Ovary (tissue), 9 donors: ENCODE measurements around the gene MSI2. TPM values are rescaled to one million over a fixed set of nuclear protein-coding genes. Genes with fewer than 3 reads are reported as not detected.

Source experiments
- DNase-seq, 5 donors: peaks; one replicate each; pipeline ENCODE4 v3.0.0-alpha.2; 2019 to 2020
- H3K27ac ChIP-seq, 2 donors: fragments of 200-600 bp; one replicate each; pipeline versions ENCODE4 v1.5.1 to v1.8.0; 2019 to 2022
- H3K27me3 ChIP-seq: fragments of 200-600 bp; one replicate; pipeline ENCODE4 v1.8.0; 2022
- H3K36me3 ChIP-seq: fragments of 200-600 bp; sonication (generic); one replicate; pipeline ENCODE4 v1.5.1; 2019
- H3K4me1 ChIP-seq: one replicate; pipeline ENCODE4 v1.8.1; 2013; ENCODE audit warnings: mild to moderate bottlenecking, moderate library complexity; ENCODE audit not compliant: insufficient read depth
- H3K4me3 ChIP-seq: fragments of 200-600 bp; sonication (generic); one replicate; pipeline ENCODE4 v1.5.1; 2017
- H3K9me3 ChIP-seq, 2 donors: fragments of 200-600 bp in 1 of 2; sonication (generic) in 1 of 2; one replicate each; pipeline versions ENCODE4 v1.5.1 to v1.8.1; 2013 to 2019; ENCODE audit warnings: mild to moderate bottlenecking in 1 of 2, moderate library complexity in 1 of 2
- CTCF ChIP-seq, 3 donors: fragments of 450-650 bp in 2 of 3; fragments of 200-600 bp in 1 of 3; IDR thresholded peaks; one replicate each; pipeline versions ENCODE4 v1.5.1 to v1.8.0; 2016 to 2022; ENCODE audit warnings: antibody characterized with exemption in 3 of 3, mild to moderate bottlenecking in 1 of 3
- EP300 ChIP-seq: sonication (generic); formaldehyde crosslinking; IDR thresholded peaks from one replicate; pipeline ENCODE4 v1.6.1; 2017; ENCODE audit warnings: antibody characterized with exemption
- POLR2A ChIP-seq: fragments of 450-650 bp; IDR thresholded peaks from one replicate; pipeline ENCODE4 v1.6.1; 2017; ENCODE audit warnings: antibody characterized with exemption, mild to moderate bottlenecking, moderate library complexity
- WGBS, 3 donors: extraction: QIAGEN DNeasy Blood & Tissue Kit in 1 of 3; methylation state at CpG; one replicate each; pipeline versions ENCODE4 v1.1.5 to v1.1.7; 2013 to 2017; 5-methylcytosine and 5-hydroxymethylcytosine counted together
- intact Hi-C, 4 donors: fragments of 100-400 bp; cut with DNase I; formaldehyde crosslinking; loops; one replicate each; pipeline versions ENCODE4 v1.11.0 to v1.15.1; 2022 to 2023
- polyA plus RNA-seq, 2 donors: library from polyadenylated mRNA; stranded (reverse); fragments of 200-250 nt in 1 of 2; fragments of 350-450 nt in 1 of 2; fragmentation: Illumina TruSeq in 1 of 2; extraction: RNeasy Lipid Tissue Mini Kit (QIAGEN cat#74804) in 1 of 2; gene quantifications; one replicate each; pipeline ENCODE4 v1.2.3, GENCODE V29; 2013 to 2014
- total RNA-seq, 7 donors: library from RNA; depleted of rRNA in 2 of 7; stranded (reverse); fragments of >200 nt in 2 of 7; fragmentation: NEBNext Ultra II Directional in 3 of 7; extraction: Animal tissue kit (Norgen Biotek cat#: 25700) in 3 of 7; gene quantifications; one replicate each; pipeline versions ENCODE4 v1.1.0 to v1.2.4, GENCODE V29; 2016 to 2023
- donor health status: DM: no; HTN: no; CAD: no; lungs with moderate emphysema.
- donor health status: DM: no; HTN: no; CAD: no.
- donor health status: Bipolar disorder and iron deficiency.
- donor health status: DM: yes; HTN: yes; CAD: no.
- donor health status: DM: no; HTN: no; CAD: no.
- donor health status: DM: yes; HTN: yes; CAD: no.

Gene MSI2
- total and polyA plus RNA-seq, 9 donors: 43.1 to 199 (median 120) TPM

DNA sequence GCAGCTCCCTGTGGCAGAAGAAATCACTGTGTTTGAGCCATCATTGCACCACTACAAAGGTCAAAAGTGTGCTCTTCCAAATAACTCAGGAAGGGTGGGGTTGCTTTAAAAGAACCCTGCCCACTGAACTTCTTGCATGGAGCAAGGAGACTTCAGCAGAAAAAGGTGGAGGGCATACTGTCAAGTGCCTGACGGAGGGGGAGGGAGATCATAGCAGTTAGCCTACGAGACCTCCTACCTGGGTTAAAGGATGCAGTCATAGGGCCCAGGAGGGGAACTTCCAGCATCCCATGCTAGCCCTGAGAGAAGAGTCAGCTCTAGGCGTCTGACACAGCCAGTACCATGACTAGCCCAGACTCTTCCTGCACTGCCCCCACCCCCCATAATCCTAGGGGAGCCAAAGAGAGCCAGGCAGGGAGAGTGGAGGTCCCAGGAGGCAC, 45.3 kb upstream of the MSI2 start:
- Histone ChIP-seq H3K4me1 (no peaks in the 10 kb centered on the region), H3K36me3 (no peaks in the 10 kb centered on the region), H3K27ac (no peak overlapping the region), H3K27me3 (no peaks in the 10 kb centered on the region), H3K4me3 (no peak overlapping the region), H3K9me3 (no peaks in the 10 kb centered on the region)
- 77 to 83% (median 83%) methylated on average over 3 of the region's 3 CpGs for WGBS, 3 donors
- intact Hi-C loops: no loop called here
- TF ChIP-seq EP300 (no peak), CTCF (IDR thresholded peaks at IDR 0.05) (no peak), POLR2A (no peak)
- DNase-seq: no peak

DNA sequence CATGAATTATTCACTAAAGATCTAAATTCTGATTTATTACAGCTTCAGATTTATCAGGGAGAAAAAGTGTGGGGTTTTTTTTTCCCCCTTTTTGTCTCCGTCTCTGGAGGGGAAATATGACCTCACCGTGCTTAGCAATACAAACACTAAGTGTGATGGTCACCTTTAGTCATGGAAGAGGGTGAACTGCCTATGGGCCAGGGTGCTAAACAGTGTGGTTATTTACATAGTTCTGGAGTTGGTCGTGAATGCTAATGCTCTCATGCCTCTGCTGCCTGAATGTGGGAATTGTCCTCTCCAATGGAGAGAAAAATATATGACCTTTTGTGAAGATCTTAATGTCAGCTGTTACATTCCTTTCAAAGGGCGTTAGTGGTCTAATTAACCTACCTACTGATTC, 44.8 kb upstream of the MSI2 start:
- 61 to 72% (median 65%) methylated on average over 4 of the region's 4 CpGs for WGBS, 3 donors
- Histone ChIP-seq H3K4me3 (no peak overlapping the region), H3K27ac (no peak overlapping the region), H3K27me3 (no peaks in the 10 kb centered on the region), H3K9me3 (no peaks in the 10 kb centered on the region), H3K4me1 (no peaks in the 10 kb centered on the region), H3K36me3 (no peaks in the 10 kb centered on the region)
- no peak for DNase-seq
- TF ChIP-seq EP300 (no peak), CTCF (IDR thresholded peaks at IDR 0.05) (no peak), POLR2A (no peak)
- intact Hi-C loops: no loop called here

DNA sequence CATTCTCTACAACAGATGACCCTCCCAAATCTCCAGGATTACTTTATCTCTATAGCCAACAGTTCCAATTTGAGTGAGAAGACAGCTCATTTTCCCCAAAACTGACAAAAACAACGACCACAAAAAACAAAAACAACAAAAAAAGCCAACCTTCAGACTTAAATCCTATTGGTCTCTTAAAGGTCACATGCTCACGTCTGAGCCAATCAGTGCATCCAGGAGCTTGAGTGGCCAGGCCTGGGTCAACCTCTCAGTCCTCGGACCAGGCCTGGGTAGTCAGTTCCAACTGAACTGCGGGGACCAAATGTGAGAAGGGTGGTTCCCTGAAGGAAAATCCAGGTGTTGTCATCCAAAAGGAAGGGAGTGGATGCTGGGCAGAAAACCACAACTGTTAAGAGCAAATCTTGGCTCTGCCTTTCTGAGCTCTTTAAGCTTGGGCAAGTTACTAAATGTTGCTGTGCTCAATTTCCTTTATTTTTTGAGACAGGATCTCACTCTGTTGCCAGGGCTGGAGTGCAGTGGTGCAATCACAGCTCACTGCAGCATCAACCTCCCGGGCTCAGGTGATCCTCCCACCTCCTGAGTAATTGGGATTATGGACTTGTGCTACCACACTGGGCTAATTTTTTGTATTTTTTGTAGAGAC, 43.0 kb upstream of the MSI2 start:
- no peak for DNase-seq
- intact Hi-C loops: no loop called here
- no peaks in the 10 kb centered on the region for H3K36me3 ChIP-seq
- H3K4me1 ChIP-seq: no peaks in the 10 kb centered on the region
- TF ChIP-seq CTCF (IDR thresholded peaks at IDR 0.05) (no peak), POLR2A (no peak), EP300 (no peak)
- no peak overlapping the region for H3K27ac ChIP-seq
- H3K27me3 ChIP-seq: no peaks in the 10 kb centered on the region
- H3K4me3 ChIP-seq: no peak overlapping the region
- 86 to 91% (median 87%) methylated on average over 5 of the region's 5 CpGs for WGBS, 3 donors
- no peaks in the 10 kb centered on the region for H3K9me3 ChIP-seq

DNA sequence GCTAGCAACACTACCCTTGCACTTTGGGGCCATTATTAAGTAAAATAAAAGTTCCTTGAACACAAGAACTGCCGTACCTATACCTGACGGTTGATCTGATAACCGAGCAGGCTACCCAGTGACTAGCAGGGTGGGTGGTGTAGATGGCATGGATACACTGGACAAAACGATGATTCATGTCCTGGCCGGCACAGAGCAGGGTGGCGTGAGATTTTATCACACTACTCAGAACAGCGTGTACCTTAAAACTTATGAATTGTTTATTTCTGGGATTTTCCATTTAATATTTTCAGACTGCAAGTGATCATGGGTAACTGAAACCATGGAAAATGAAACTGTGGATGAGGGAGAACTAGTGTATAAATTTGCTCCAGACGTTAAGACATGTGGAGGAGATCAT, 41.0 kb upstream of the MSI2 start:
- WGBS, 3 donors: 62 to 73% (median 65%) methylated on average over 8 of the region's 8 CpGs

More for the DNA sequence above, 41.0 kb upstream of the MSI2 start:
- TF ChIP-seq CTCF (IDR thresholded peaks at IDR 0.05) (no peak), POLR2A (no peak), EP300 (no peak)
- intact Hi-C loops: no loop called here
- Histone ChIP-seq H3K4me3 (no peak overlapping the region), H3K9me3 (no peaks in the 10 kb centered on the region), H3K27me3 (no peaks in the 10 kb centered on the region), H3K27ac (no peak overlapping the region), H3K36me3 (no peaks in the 10 kb centered on the region), H3K4me1 (no peaks in the 10 kb centered on the region)
- DNase-seq: no peak
